ENCODE results near the gene RRP12. TPM values are rescaled to one million over a fixed set of nuclear protein-coding genes. Genes with fewer than 3 reads are reported as not detected.

RRP12 gene
- total RNA-seq, 1 experiment from 2014 or later, result 34.4 TPM

DNA sequence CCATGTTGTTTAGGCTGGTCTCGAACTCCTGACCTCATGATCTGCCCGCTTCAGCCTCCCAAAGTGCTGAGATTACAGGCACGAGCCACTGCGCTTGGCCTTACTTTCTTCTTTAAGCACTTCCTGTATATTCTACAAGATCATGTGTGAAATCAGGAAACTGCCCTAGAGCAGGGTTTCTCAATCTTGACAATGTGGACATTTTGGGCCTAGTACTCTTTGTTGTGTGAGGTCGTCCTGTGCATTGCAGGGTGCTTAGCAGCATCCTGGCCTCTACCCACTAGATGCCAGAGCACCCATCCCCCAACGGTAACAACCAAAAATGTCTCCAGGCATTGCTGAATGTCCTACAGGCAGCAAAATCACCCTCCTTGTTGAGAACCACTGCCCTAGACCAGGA is 24.7 kb downstream of the RRP12 start:
- no peak for DNase-seq
- no TSS peak for BruUV-seq (replicated peaks)
- H3K27ac ChIP-seq (ENCODE audit: low read length), result no peak overlapping the region
- H3K9me3 ChIP-seq (ENCODE audit: low read length), result no peaks in the 10 kb centered on the region
- H3K4me2 ChIP-seq (ENCODE audit: low read length), result no peak overlapping the region
- no peaks in the 10 kb centered on the region for H3K4me1 ChIP-seq (ENCODE audit: insufficient read depth, low read length)
- H3K4me3 ChIP-seq (ENCODE audit: low read length), result no peak overlapping the region
- H3K27me3 ChIP-seq (ENCODE audit: low read length), result no peaks in the 10 kb centered on the region
- no peaks in the 10 kb centered on the region; the same call in 1 of the 2 replicates for H3K36me3 ChIP-seq (ENCODE audit: low read depth, low read length)
- TF ChIP-seq EZH2 (IDR thresholded peaks at IDR 0.05; ENCODE audit: low read length, unreplicated experiment) (no peak), EZH2phosphoT487 (IDR thresholded peaks at IDR 0.05; ENCODE audit: borderline replicate concordance, low read length) (no peak)
- TF ChIP-seq, protein P1, sequence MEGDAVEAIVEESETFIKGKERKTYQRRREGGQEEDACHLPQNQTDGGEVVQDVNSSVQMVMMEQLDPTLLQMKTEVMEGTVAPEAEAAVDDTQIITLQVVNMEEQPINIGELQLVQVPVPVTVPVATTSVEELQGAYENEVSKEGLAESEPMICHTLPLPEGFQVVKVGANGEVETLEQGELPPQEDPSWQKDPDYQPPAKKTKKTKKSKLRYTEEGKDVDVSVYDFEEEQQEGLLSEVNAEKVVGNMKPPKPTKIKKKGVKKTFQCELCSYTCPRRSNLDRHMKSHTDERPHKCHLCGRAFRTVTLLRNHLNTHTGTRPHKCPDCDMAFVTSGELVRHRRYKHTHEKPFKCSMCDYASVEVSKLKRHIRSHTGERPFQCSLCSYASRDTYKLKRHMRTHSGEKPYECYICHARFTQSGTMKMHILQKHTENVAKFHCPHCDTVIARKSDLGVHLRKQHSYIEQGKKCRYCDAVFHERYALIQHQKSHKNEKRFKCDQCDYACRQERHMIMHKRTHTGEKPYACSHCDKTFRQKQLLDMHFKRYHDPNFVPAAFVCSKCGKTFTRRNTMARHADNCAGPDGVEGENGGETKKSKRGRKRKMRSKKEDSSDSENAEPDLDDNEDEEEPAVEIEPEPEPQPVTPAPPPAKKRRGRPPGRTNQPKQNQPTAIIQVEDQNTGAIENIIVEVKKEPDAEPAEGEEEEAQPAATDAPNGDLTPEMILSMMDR (conservative IDR thresholded peaks at IDR 0.05; ENCODE audit: low read depth, low read length), result no peak
- H3K9ac ChIP-seq (ENCODE audit: low read length), result no peak overlapping the region
- no peaks in the 10 kb centered on the region for H3K9me2 ChIP-seq (replicated peaks; ENCODE audit: low read length)
- H3F3A ChIP-seq (ENCODE audit: low read length, unreplicated experiment), result no peaks in the 10 kb centered on the region
- ChIA-PET POLR2A (ENCODE audit: unreplicated experiment) (no interaction called here), CTCF (no interaction called here)
- no peaks in the 10 kb centered on the region for H4K20me1 ChIP-seq (ENCODE audit: low read length)
- intact Hi-C loops (cut with micrococcal nuclease), result no loop called here
- no peaks in the 10 kb centered on the region for H3K79me2 ChIP-seq (ENCODE audit: low read length)
- H2AFZ ChIP-seq (ENCODE audit: low read length), result no peak overlapping the region
- no peak for ATAC-seq

GRCh38 chr10:97373456-97373855 is 27.7 kb downstream of the RRP12 start:
- H4K20me1 ChIP-seq (ENCODE audit: low read length), result no peaks in the 10 kb centered on the region
- no peaks in the 10 kb centered on the region for H3K9me3 ChIP-seq (ENCODE audit: low read length)
- H3K27me3 ChIP-seq (ENCODE audit: low read length), result no peaks in the 10 kb centered on the region
- ChIA-PET CTCF (no interaction called here), POLR2A (ENCODE audit: unreplicated experiment) (interaction anchor here (0.5 kb wide), 1 partner anchor 95 kb away, joined by 4 read pairs; no protein-coding TSS in a partner anchor)
- H2AFZ ChIP-seq (ENCODE audit: low read length), result no peak overlapping the region
- DNase-seq, result no peak
- H3K27ac ChIP-seq (ENCODE audit: low read length), result no peak overlapping the region
- H3K36me3 ChIP-seq (ENCODE audit: low read depth, low read length), result no peaks in the 10 kb centered on the region; the same call in 1 of the 2 replicates
- H3F3A ChIP-seq (ENCODE audit: low read length, unreplicated experiment), result no peaks in the 10 kb centered on the region
- no peaks in the 10 kb centered on the region for H3K9me2 ChIP-seq (replicated peaks; ENCODE audit: low read length)
- intact Hi-C loops (cut with micrococcal nuclease), result no loop called here
- ATAC-seq, result no peak
- H3K4me1 ChIP-seq (ENCODE audit: insufficient read depth, low read length), result no peaks in the 10 kb centered on the region
- H3K9ac ChIP-seq (ENCODE audit: low read length), result no peak overlapping the region
- TF ChIP-seq, protein P1 (conservative IDR thresholded peaks at IDR 0.05; ENCODE audit: low read depth, low read length), result no peak
- no peak for TF ChIP-seq EZH2phosphoT487 (IDR thresholded peaks at IDR 0.05; ENCODE audit: borderline replicate concordance, low read length)
- no peak for TF ChIP-seq EZH2 (IDR thresholded peaks at IDR 0.05; ENCODE audit: low read length, unreplicated experiment)
- H3K4me2 ChIP-seq (ENCODE audit: low read length), result no peak overlapping the region
- no peak overlapping the region for H3K4me3 ChIP-seq (ENCODE audit: low read length)
- H3K79me2 ChIP-seq (ENCODE audit: low read length), result no peaks in the 10 kb centered on the region
- BruUV-seq (replicated peaks), result no TSS peak

DNA sequence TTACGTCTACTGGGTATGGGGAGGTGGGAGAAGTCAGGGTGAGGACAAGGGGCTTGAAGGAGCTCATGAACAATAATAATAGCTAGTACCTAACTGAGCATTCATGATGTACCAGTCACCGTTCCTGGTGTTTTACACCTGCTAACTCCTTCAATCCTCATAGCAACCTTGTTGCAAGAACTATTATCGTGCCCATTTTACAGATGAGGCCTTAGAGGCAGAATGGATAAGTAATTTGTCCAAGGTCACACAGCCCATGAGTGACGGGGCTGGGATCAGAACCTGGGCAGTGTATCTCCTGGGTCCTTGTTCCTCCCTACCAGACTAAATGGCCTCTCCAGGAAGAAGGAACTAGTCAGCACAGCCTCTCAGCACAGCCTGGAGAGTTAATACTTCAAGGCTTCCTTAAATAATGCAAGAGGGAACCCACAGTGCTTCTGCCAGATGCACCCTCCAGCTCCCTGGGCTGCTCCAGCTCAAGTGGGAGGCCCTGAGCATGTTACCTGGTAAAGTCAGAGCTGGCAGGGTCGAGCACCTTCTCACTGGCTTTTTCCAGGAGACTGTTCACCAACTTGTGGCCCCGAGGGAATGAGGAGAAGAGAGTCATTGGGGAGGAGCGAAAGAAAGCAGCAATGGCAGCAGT is 28.8 kb downstream of the RRP12 start:
- no peaks in the 10 kb centered on the region for H3F3A ChIP-seq (ENCODE audit: low read length, unreplicated experiment)
- TF ChIP-seq EZH2 (IDR thresholded peaks at IDR 0.05; ENCODE audit: low read length, unreplicated experiment), result no peak
- no peak for TF ChIP-seq EZH2phosphoT487 (IDR thresholded peaks at IDR 0.05; ENCODE audit: borderline replicate concordance, low read length)
- TF ChIP-seq, protein P1 (conservative IDR thresholded peaks at IDR 0.05; ENCODE audit: low read depth, low read length), result no peak
- POLR2A ChIA-PET (ENCODE audit: unreplicated experiment), result no interaction called here
- H3K4me3 ChIP-seq (ENCODE audit: low read length), result no peak overlapping the region
- H2AFZ ChIP-seq (ENCODE audit: low read length), result no peak overlapping the region
- no peaks in the 10 kb centered on the region for H3K9me3 ChIP-seq (ENCODE audit: low read length)
- DNase-seq (no peak), ATAC-seq (no peak)
- intact Hi-C loops (cut with micrococcal nuclease), result no loop called here
- H3K36me3 ChIP-seq (ENCODE audit: low read depth, low read length), result no peaks in the 10 kb centered on the region; the same call in 1 of the 2 replicates
- no TSS peak for BruUV-seq (replicated peaks)
- H4K20me1 ChIP-seq (ENCODE audit: low read length), result no peaks in the 10 kb centered on the region
- CTCF ChIA-PET, result no interaction called here
- no peak overlapping the region for H3K4me2 ChIP-seq (ENCODE audit: low read length)
- H3K79me2 ChIP-seq (ENCODE audit: low read length), result no peaks in the 10 kb centered on the region
- no peak overlapping the region for H3K27ac ChIP-seq (ENCODE audit: low read length)
- no peaks in the 10 kb centered on the region for H3K27me3 ChIP-seq (ENCODE audit: low read length)
- no peaks in the 10 kb centered on the region for H3K4me1 ChIP-seq (ENCODE audit: insufficient read depth, low read length)
- no peaks in the 10 kb centered on the region for H3K9me2 ChIP-seq (replicated peaks; ENCODE audit: low read length)
- H3K9ac ChIP-seq (ENCODE audit: low read length), result no peak overlapping the region

All from PC-3 (cell line).